ENCODE measurements around the gene PREB. TPM values are rescaled to one million over a fixed set of nuclear protein-coding genes. Genes with fewer than 3 reads are reported as not detected.

PREB gene
- total RNA-seq, 4 donors from 2014 or later = 40.0 to 55.3 (median 47.1) TPM

- no peaks in the 10 kb centered on the region for H3K4me1 ChIP-seq
- WGBS = 93% methylated on average over 8 of the region's 8 CpGs
- no peak overlapping the region for H3K4me3 ChIP-seq
These were observed 17.8 kb upstream of the PREB start for GRCh38 chr2:27152102-27152795.

GRCh38 chr2:27150639-27151230, 16.3 kb upstream of the PREB start:
- Histone ChIP-seq H3K27ac (no peak overlapping the region), H3K36me3 (no peaks in the 10 kb centered on the region), H3K4me1 (no peaks in the 10 kb centered on the region), H3K4me3 (no peak overlapping the region), H3K9me3 (no peaks in the 10 kb centered on the region), H3K27me3 (peaks cover 3% of the 10 kb centered on the region)
- TF ChIP-seq POLR2A (IDR thresholded peaks at IDR 0.05) (no peak), CTCF (IDR thresholded peaks at IDR 0.05) (no peak), POLR2AphosphoS5 (IDR thresholded peaks at IDR 0.05) (no peak), EP300 (IDR thresholded peaks at IDR 0.05) (no peak)
- peak in 1 of 2 donors; percentile 2 for DNase-seq (ENCODE audit: low spot score in 2 of 2)
- 90% methylated on average over 8 of the region's 8 CpGs for WGBS

More at GRCh38 chr2:27152102-27152795, 17.8 kb upstream of the PREB start:
- peaks cover 3% of the 10 kb centered on the region for H3K27me3 ChIP-seq
- no peaks in the 10 kb centered on the region for H3K36me3 ChIP-seq
- H3K9me3 ChIP-seq = no peaks in the 10 kb centered on the region
- no peak overlapping the region for H3K27ac ChIP-seq
- peak in 1 of 2 donors; percentile 37 for DNase-seq (ENCODE audit: low spot score in 2 of 2)
- TF ChIP-seq CTCF (IDR thresholded peaks at IDR 0.05) = no peak
- TF ChIP-seq EP300 (IDR thresholded peaks at IDR 0.05) = no peak
- no peak for TF ChIP-seq POLR2AphosphoS5 (IDR thresholded peaks at IDR 0.05)
- no peak for TF ChIP-seq POLR2A (IDR thresholded peaks at IDR 0.05)

GRCh38 chr2:27149570-27150405, 15.4 kb upstream of the PREB start:
- WGBS = 86% methylated on average over 11 of the region's 29 CpGs
- no peak overlapping the region for H3K4me3 ChIP-seq
- no peak overlapping the region for H3K27ac ChIP-seq
- no peak for DNase-seq (ENCODE audit: low spot score in 2 of 2)
- no peaks in the 10 kb centered on the region for H3K4me1 ChIP-seq
- TF ChIP-seq POLR2AphosphoS5 (IDR thresholded peaks at IDR 0.05) (no peak), EP300 (IDR thresholded peaks at IDR 0.05) (no peak)
- H3K27me3 ChIP-seq = peaks cover 3% of the 10 kb centered on the region
- H3K36me3 ChIP-seq = no peaks in the 10 kb centered on the region
- no peaks in the 10 kb centered on the region for H3K9me3 ChIP-seq

- no peak within 1 kb of the TSS for H3K4me3 ChIP-seq
- WGBS = 64% methylated on average over 4 of the region's 12 CpGs
- peak in 1 of 2 donors; percentile 27 for DNase-seq (ENCODE audit: low spot score in 2 of 2)
These were observed 14.5 kb upstream of the PREB start, which contains the start of gene TCF23 for GRCh38 chr2:27148801-27149439. TCF23 (plus strand) TSS chr2:27149004; CDS start chr2:27149134, 130 bp downstream.

More at GRCh38 chr2:27148801-27149439, 14.5 kb upstream of the PREB start, which contains the start of gene TCF23:
- Histone ChIP-seq H3K27me3 (peaks cover 3% of the 10 kb centered on the region), H3K4me1 (no peaks in the 10 kb centered on the region), H3K36me3 (no peaks in the 10 kb centered on the region), H3K27ac (no peak within 1 kb of the TSS), H3K9me3 (no peaks in the 10 kb centered on the region)
- TF ChIP-seq POLR2AphosphoS5 (IDR thresholded peaks at IDR 0.05) = no peak
- no peak for TF ChIP-seq EP300 (IDR thresholded peaks at IDR 0.05)
- no peak for TF ChIP-seq CTCF (IDR thresholded peaks at IDR 0.05)
- TF ChIP-seq POLR2A (IDR thresholded peaks at IDR 0.05) = no peak
